ENCODE results near the gene CALML3.

CALML3 gene

DNA sequence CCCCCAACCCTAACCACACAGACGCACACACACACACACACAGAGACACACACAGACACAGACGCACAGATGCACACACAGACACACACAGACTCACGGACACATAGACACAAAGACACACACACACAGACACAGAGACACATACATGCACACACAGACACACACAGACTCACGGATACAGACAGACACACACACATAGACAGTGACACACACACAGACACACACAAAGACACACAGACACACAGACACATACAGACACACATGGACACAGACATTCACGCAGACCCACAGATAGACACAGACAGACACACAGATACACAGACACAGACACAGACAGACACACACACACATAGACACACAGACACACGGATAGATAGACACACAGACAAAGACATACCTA is 27.5 kb upstream of the CALML3 start:
- H3K4me2 ChIP-seq = no peak overlapping the region
- peaks cover 3 to 11% (median 5%) of the 10 kb centered on the region in 10 experiments; a peak in 17 of 20 replicates for H3K4me1 ChIP-seq
- no peaks in the 10 kb centered on the region for H3K27me3 ChIP-seq
- H3K9ac ChIP-seq = no peak overlapping the region
- no peak overlapping the region for H3K27ac ChIP-seq
- H4K20me1 ChIP-seq = no peaks in the 10 kb centered on the region; a peak in 2 of 22 replicates
- TF ChIP-seq Cebpa-rat (IDR thresholded peaks at IDR 0.05) = no peak
- no peak overlapping the region for H3K4me3 ChIP-seq
- H3K36me3 ChIP-seq = no peaks in the 10 kb centered on the region; a peak in 1 of 22 replicates
- peaks cover 8 to 11% (median 9%) of the 10 kb centered on the region in 11 experiments for H3K9me3 ChIP-seq (replicated peaks in 1 of 11)

DNA sequence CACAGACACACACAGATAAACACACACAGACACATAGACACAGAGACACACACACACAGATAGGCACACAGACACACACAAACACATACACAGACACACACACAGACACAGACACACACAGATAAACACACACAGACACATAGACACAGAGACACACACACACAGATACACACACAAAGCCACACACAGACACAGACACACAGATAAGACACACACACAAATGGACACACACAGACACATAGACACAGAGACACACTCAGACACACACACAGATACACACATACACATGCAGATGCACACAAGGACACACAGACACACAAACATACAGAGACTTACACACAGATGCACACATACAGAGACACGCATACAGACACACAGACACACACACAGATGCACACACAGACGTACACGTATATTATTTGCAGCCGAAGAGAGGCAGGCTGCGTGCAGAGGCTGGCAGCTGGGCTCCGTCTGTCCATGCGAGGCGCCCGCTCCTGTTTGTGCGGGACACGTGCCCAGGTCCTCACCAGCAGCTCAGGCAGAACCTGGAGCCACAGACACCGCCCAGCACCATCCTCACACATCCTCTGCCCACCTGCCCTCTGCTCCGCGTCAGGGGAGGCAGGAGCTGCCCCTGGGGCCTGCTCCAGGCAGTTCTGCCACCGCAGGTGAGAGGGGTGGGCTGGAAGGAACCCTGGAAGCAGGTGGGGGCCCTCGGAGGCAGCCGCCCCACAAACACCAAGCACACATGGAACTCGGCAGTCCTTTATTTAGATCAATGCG is 26.6 kb upstream of the CALML3 start:
- Histone ChIP-seq H3K4me3 (no peak overlapping the region), H3K4me2 (no peak overlapping the region), H3K27ac (no peak overlapping the region), H3K36me3 (no peaks in the 10 kb centered on the region), H3K9me3 (replicated peaks in 1 of 11) (peaks cover 0 to 3% (median under 1%) of the 10 kb centered on the region in 11 experiments; a peak in 9 of 22 replicates), H4K20me1 (no peaks in the 10 kb centered on the region; a peak in 2 of 22 replicates), H3K27me3 (no peaks in the 10 kb centered on the region), H3K9ac (no peak overlapping the region), H3K4me1 (peaks cover 8 to 18% (median 10%) of the 10 kb centered on the region in 10 experiments; a peak in 17 of 20 replicates)
- TF ChIP-seq Cebpa-rat (IDR thresholded peaks at IDR 0.05) = no peak

DNA sequence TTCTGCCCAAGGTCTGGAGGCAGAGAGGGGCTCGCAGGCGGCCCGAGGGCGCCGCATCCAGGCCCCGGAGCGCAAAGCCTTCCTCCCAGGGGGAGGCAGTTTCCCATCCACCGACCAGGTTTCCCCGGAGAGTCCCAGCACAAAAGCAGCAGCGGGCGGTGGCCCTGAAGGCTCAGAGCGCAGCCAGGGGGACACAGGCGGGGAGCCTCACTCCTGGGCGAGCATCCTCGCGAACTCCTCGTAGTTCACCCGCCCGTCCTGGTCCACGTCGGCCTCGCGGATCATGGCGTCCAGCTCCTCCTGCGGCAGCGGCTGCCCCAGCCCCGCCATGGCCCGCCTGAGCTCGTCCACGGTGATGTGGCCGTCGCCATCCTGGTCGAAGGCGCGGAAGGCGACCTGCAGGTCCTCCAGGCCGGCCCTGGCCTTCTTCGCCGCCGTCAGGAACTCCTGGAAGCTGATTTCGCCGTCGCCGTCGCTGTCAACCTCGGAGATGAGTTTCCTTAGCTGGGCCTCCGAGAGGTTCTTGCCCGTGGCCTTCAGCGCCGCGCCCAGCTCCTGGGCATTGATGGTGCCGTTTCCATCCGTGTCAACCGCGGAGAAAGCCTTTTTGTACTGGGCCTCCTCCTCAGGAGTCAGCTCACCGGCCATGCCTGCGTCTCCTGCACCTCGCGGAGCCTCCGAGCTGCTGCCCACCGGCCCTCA is 25.8 kb upstream of the CALML3 start:
- H3K36me3 ChIP-seq = no peaks in the 10 kb centered on the region
- H3K4me2 ChIP-seq = no peak overlapping the region
- no peaks in the 10 kb centered on the region for H3K9me3 ChIP-seq (replicated peaks in 1 of 11)
- no peaks in the 10 kb centered on the region for H3K27me3 ChIP-seq
- H3K9ac ChIP-seq = no peak overlapping the region
- H3K4me3 ChIP-seq = no peak overlapping the region
- no peak overlapping the region for H3K27ac ChIP-seq
- no peaks in the 10 kb centered on the region; a peak in 2 of 22 replicates for H4K20me1 ChIP-seq
- H3K4me1 ChIP-seq = peaks cover 8 to 18% (median 10%) of the 10 kb centered on the region in 10 experiments; a peak in 17 of 20 replicates
- TF ChIP-seq Cebpa-rat (IDR thresholded peaks at IDR 0.05) = no peak

DNA sequence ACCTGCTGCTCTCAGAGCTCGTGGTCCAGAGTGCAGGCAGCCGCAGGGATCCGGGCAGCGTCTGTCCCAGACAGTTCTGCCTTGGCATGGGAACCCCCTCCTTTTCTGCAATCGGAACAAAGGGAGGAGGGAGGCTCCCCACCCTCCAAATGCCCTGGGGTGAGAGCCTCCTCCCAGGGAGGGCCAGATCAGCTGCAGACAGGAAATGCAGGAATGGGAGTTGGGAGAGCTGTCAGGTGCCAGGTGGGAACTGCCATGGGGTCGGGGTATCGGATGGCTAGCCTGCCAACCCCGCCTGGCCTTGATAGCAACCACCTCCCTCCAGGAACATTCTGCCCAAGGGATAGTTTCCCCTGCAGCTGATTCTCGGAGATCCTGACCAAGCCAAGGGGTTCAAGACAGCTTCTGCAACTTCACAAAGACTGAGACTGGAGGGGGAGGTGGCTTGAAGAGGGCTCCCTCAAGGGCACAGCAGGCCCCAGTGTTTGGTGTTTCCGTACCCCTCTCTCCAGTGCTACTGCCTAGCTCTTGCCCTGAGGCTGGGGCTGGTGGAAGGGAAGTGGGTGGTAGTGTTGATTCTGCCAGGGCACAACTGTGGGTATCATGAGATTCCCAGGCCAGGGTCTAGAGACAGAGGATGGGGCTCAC is 25.1 kb upstream of the CALML3 start, which contains the start of gene CALML5:
TSS of gene CALML5 (minus strand) at position 78 of the 648 bp plus-strand sequence. CDS start 132 bp downstream, outside the sequence.
- no peaks in the 10 kb centered on the region for H3K9me3 ChIP-seq (replicated peaks in 1 of 11)
- H3K27me3 ChIP-seq = no peaks in the 10 kb centered on the region
- peaks cover 8 to 18% (median 10%) of the 10 kb centered on the region in 10 experiments; a peak in 17 of 20 replicates for H3K4me1 ChIP-seq
- no peaks in the 10 kb centered on the region; a peak in 1 of 22 replicates for H4K20me1 ChIP-seq
- H3K4me2 ChIP-seq = no peak within 1 kb of the TSS
- TF ChIP-seq Cebpa-rat (IDR thresholded peaks at IDR 0.05) = no peak
- H3K4me3 ChIP-seq = no peak within 1 kb of the TSS
- H3K36me3 ChIP-seq = no peaks in the 10 kb centered on the region
- no peak within 1 kb of the TSS for H3K27ac ChIP-seq
- no peak within 1 kb of the TSS for H3K9ac ChIP-seq

DNA sequence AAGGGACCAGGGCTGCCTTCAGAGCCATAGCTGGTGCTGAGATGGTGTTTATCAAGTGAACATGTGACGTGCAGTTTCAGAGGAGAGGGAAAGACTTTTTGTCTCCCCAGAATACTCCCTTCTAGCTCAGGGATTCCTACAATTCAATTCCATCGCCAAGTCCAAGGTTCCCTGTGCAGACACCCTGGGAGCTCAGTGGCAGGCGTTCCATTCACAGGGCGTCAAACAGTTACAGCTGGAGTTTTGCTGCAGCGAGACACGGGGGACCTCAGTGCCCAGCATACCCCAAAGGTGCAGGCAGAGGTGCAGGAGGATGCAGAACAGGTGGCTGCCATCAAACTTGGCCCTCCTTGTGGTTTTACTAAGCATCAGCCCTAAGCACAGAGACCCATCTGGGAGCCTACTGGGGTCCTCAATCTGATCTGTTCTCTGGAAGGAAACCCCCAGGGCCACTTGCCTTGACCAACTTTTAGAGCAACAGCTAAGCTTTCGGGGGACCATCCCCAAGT is 24.5 kb upstream of the CALML3 start:
- Histone ChIP-seq H3K4me3 (no peak overlapping the region), H3K9ac (no peak overlapping the region), H3K36me3 (no peaks in the 10 kb centered on the region), H3K27ac (no peak overlapping the region), H3K4me2 (no peak overlapping the region), H4K20me1 (no peaks in the 10 kb centered on the region; a peak in 1 of 22 replicates), H3K27me3 (no peaks in the 10 kb centered on the region), H3K4me1 (peaks cover 8 to 18% (median 10%) of the 10 kb centered on the region in 10 experiments; a peak in 17 of 20 replicates), H3K9me3 (replicated peaks in 1 of 11) (no peaks in the 10 kb centered on the region)
- no peak for TF ChIP-seq Cebpa-rat (IDR thresholded peaks at IDR 0.05)

DNA sequence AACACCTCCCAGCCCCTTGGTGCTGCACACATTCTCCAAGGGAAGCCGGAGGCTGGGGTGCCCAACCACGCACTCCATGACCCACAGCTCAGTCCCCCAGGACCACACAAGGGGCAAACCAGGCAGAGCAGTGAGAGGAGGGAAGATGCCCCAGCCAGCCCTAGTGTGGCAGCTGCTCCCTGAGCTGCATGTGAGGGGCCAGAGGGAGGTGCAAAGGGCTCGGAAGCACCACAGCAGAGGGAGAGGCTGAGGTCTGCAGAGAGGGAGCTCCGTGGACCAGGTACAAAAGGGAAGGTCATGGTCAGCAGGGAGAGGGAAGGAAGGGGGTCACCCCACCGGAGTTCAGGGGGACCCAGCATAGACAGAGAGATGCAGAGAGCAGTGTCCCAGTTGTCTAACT is 23.9 kb upstream of the CALML3 start:
- Histone ChIP-seq H3K4me2 (no peak overlapping the region), H4K20me1 (no peaks in the 10 kb centered on the region; a peak in 1 of 22 replicates), H3K4me3 (no peak overlapping the region), H3K9ac (no peak overlapping the region), H3K9me3 (replicated peaks in 1 of 11) (no peaks in the 10 kb centered on the region), H3K27ac (no peak overlapping the region), H3K27me3 (no peaks in the 10 kb centered on the region), H3K4me1 (peaks cover 8 to 18% (median 10%) of the 10 kb centered on the region in 10 experiments; a peak in 17 of 20 replicates), H3K36me3 (no peaks in the 10 kb centered on the region)
- TF ChIP-seq Cebpa-rat (IDR thresholded peaks at IDR 0.05) = no peak

DNA sequence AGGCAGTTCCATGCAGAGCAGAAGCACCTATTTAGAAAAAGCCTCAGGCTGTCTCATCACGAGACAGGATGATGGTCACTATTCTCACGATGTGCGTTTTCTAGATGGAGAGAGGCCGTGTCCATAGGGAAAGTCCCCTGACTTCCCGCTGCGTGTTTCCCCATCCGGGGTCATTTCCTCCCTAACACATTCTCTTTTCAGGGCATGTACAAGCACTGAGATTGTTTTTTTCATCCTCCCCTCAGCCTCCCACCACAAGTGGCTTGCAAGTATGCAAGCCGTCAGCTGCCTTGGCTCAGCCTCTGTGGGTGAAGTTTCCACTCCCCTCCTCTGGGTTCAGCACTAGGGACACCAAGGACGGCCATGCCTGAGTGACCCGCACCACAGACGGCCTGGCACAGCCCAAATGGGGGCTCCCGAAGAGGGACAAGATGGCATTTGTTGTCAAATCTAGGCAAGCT is 22.7 kb upstream of the CALML3 start:
- Histone ChIP-seq H3K9me3 (replicated peaks in 1 of 11) (no peaks in the 10 kb centered on the region), H3K36me3 (no peaks in the 10 kb centered on the region), H3K27me3 (no peaks in the 10 kb centered on the region), H3K4me3 (no peak overlapping the region), H3K4me1 (peaks cover 8 to 18% (median 10%) of the 10 kb centered on the region in 10 experiments; a peak in 17 of 20 replicates), H3K9ac (no peak overlapping the region), H3K4me2 (peak overlapping the region in 10 of 11 experiments; percentile 28 to 65 (median 49); a peak in 20 of 22 replicates), H3K27ac (no peak overlapping the region), H4K20me1 (no peaks in the 10 kb centered on the region; a peak in 1 of 22 replicates)
- no peak for TF ChIP-seq Cebpa-rat (IDR thresholded peaks at IDR 0.05)

DNA sequence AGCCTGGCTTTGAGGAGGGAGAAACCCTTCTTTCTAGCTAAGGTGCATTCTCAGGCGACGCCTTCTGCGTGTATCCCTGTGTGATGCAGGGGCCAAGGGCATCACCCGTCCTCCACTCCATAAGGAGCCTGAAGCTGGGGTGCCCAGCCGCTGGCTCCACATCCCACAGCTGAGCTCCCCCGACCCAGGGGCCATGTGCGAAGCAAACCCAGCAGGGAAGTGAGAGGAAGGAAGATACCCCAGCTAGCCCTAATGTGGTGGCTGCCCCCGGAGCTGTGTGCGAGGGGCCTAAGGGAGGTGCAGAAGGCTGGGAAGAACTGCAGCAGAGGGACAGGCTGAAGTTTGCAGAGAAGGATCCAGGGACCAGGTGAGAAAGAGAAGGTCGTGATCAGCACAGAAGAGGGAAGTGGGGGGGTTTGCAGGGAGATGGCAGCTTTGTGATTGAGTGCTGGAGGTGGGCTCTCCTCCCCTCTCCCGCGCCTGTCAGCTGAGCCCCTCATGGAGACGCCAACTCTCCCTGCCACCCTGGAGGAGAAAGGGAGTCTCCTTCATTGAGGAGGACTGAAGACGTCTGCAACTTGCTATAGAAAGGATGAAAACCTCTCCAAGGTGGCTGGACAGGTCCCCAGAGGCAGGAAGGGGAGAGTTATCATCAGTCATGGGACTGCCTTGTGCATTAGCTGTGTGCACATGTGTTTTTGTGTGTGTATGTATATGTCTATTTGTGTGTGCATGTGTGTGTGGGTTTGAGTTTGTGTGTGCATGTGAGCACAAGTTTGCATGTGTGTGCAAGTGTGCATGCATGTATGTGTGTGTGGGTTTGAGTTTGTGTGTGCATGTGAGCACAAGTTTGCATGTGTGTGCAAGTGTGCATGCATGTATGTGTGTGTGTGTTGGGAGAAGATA is 21.9 kb upstream of the CALML3 start:
- H3K4me1 ChIP-seq = peaks cover 8 to 18% (median 10%) of the 10 kb centered on the region in 10 experiments; a peak in 17 of 20 replicates
- no peak overlapping the region for H3K4me3 ChIP-seq
- H3K27me3 ChIP-seq = no peaks in the 10 kb centered on the region
- H3K4me2 ChIP-seq = peak overlapping the region in 10 of 11 experiments; percentile 28 to 65 (median 49); a peak in 19 of 22 replicates
- no peaks in the 10 kb centered on the region for H3K9me3 ChIP-seq (replicated peaks in 1 of 11)
- no peak overlapping the region for H3K27ac ChIP-seq
- no peak overlapping the region for H3K9ac ChIP-seq
- no peaks in the 10 kb centered on the region for H3K36me3 ChIP-seq
- TF ChIP-seq Cebpa-rat (IDR thresholded peaks at IDR 0.05) = no peak
- no peaks in the 10 kb centered on the region; a peak in 1 of 22 replicates for H4K20me1 ChIP-seq
